Thymus (tissue), 11 donors: ENCODE results near the gene ARL10. TPM values are rescaled to one million over a fixed set of nuclear protein-coding genes. Genes with fewer than 3 reads are reported as not detected.

Source experiments
- DNase-seq, 9 donors: peaks; one replicate each; pipeline ENCODE4 v3.0.0-alpha.2; 2013; ENCODE audit warnings: low spot score in 9 of 9, low read depth in 6 of 9, missing footprints in 1 of 9
- H3K27ac ChIP-seq, 2 donors: one replicate each; pipeline ENCODE4 v1.5.1; 2013; ENCODE audit warnings: control low read depth in 1 of 2, low read depth in 1 of 2, low read length in 1 of 2, mild to moderate bottlenecking in 1 of 2, moderate library complexity in 1 of 2
- H3K27me3 ChIP-seq, 2 donors: one replicate each; pipeline ENCODE4 v1.5.1; 2013; ENCODE audit warnings: low read length in 1 of 2; ENCODE audit not compliant: control insufficient read depth in 2 of 2, insufficient read depth in 1 of 2
- H3K36me3 ChIP-seq, 2 donors: one replicate each; pipeline ENCODE4 v1.5.1; 2013; ENCODE audit warnings: low read length in 1 of 2, mild to moderate bottlenecking in 1 of 2, moderate library complexity in 1 of 2; ENCODE audit not compliant: control insufficient read depth in 2 of 2, insufficient read depth in 2 of 2
- H3K4me1 ChIP-seq, 2 donors: one replicate each; pipeline ENCODE4 v1.5.1; 2013; ENCODE audit warnings: low read length in 2 of 2; ENCODE audit not compliant: control insufficient read depth in 2 of 2, insufficient read depth in 2 of 2
- H3K4me3 ChIP-seq, 2 donors: one replicate each; pipeline ENCODE4 v1.5.1; 2013; ENCODE audit warnings: low read length in 2 of 2, control low read depth in 1 of 2, mild to moderate bottlenecking in 1 of 2
- H3K9me3 ChIP-seq, 2 donors: one replicate each; pipeline ENCODE4 v1.5.1; 2013; ENCODE audit warnings: low read length in 1 of 2, mild to moderate bottlenecking in 1 of 2; ENCODE audit not compliant: control insufficient read depth in 2 of 2, insufficient read depth in 1 of 2
- WGBS: extraction: QIAGEN DNeasy Blood & Tissue Kit; methylation state at CpG from one replicate; pipeline ENCODE4 v1.1.7; 2013; 5-methylcytosine and 5-hydroxymethylcytosine counted together
- polyA plus RNA-seq: library from polyadenylated mRNA; stranded (reverse); fragments of 200-250 nt; gene quantifications from one replicate; pipeline ENCODE4 v1.2.3, GENCODE V29; 2013
- total RNA-seq: library from RNA; stranded (reverse); fragments of 120-200 nt; gene quantifications from one replicate; pipeline ENCODE4 v1.2.4, GENCODE V29; 2013
- donor health status: healthy.

The ARL10 gene
- total and polyA plus RNA-seq, 2 donors: 1.8 to 3.3 TPM

GRCh38 chr5:176341325-176342157 is 23.7 kb upstream of the ARL10 start:
- Histone ChIP-seq H3K27ac (no peak overlapping the region), H3K9me3 (no peaks in the 10 kb centered on the region), H3K4me3 (no peak overlapping the region), H3K27me3 (no peaks in the 10 kb centered on the region), H3K36me3 (peaks cover 17 to 25% of the 10 kb centered on the region in 2 donors), H3K4me1 (no peaks in the 10 kb centered on the region)
- DNase-seq: no peak
- WGBS: 94% methylated on average over 2 of the region's 2 CpGs

GRCh38 chr5:176342158-176342483 is 23.2 kb upstream of the ARL10 start:
- Histone ChIP-seq H3K4me3 (no peak overlapping the region), H3K36me3 (peaks cover 23% of the 10 kb centered on the region in 2 donors), H3K27me3 (no peaks in the 10 kb centered on the region), H3K9me3 (no peaks in the 10 kb centered on the region), H3K4me1 (no peaks in the 10 kb centered on the region), H3K27ac (no peak overlapping the region)
- 96% methylated on average over 1 of the region's 1 CpG for WGBS
- DNase-seq: no peak

- no peak overlapping the region for H3K27ac ChIP-seq
- DNase-seq: no peak
- H3K36me3 ChIP-seq: peaks cover 25 to 30% of the 10 kb centered on the region in 2 donors
- no peak overlapping the region for H3K4me3 ChIP-seq
- WGBS: 94% methylated on average over 2 of the region's 2 CpGs
- H3K9me3 ChIP-seq: no peaks in the 10 kb centered on the region
- H3K4me1 ChIP-seq: no peaks in the 10 kb centered on the region
- no peaks in the 10 kb centered on the region for H3K27me3 ChIP-seq
These were observed 22.4 kb upstream of the ARL10 start for GRCh38 chr5:176342766-176343458.

- Histone ChIP-seq H3K4me3 (no peak overlapping the region), H3K9me3 (no peaks in the 10 kb centered on the region), H3K27me3 (no peaks in the 10 kb centered on the region), H3K27ac (no peak overlapping the region), H3K4me1 (no peaks in the 10 kb centered on the region), H3K36me3 (peaks cover 82 to 93% of the 10 kb centered on the region in 2 donors)
- DNase-seq: no peak
- WGBS: 96% methylated on average over 8 of the region's 8 CpGs
These were observed 14.9 kb upstream of the ARL10 start for GRCh38 chr5:176350416-176350815.

GRCh38 chr5:176352116-176352878 is 13.0 kb upstream of the ARL10 start:
- Histone ChIP-seq H3K27me3 (no peaks in the 10 kb centered on the region), H3K9me3 (no peaks in the 10 kb centered on the region), H3K36me3 (peaks cover 89 to 94% of the 10 kb centered on the region in 2 donors), H3K4me1 (no peaks in the 10 kb centered on the region), H3K4me3 (no peak overlapping the region), H3K27ac (no peak overlapping the region)
- DNase-seq: no peak
- WGBS: 96% methylated on average over 5 of the region's 5 CpGs

- DNase-seq: no peak
- no peak overlapping the region for H3K27ac ChIP-seq
- no peak overlapping the region for H3K4me3 ChIP-seq
- no peaks in the 10 kb centered on the region for H3K27me3 ChIP-seq
- peaks cover 79 to 91% of the 10 kb centered on the region in 2 donors for H3K36me3 ChIP-seq
- WGBS: 96% methylated on average over 4 of the region's 4 CpGs
- no peaks in the 10 kb centered on the region for H3K4me1 ChIP-seq
- no peaks in the 10 kb centered on the region for H3K9me3 ChIP-seq
These were observed 11.8 kb upstream of the ARL10 start for GRCh38 chr5:176353533-176353932.

- WGBS: 98% methylated on average over 16 of the region's 16 CpGs
- Histone ChIP-seq H3K27me3 (no peaks in the 10 kb centered on the region), H3K4me1 (peaks cover 2 to 5% of the 10 kb centered on the region in 2 donors), H3K9me3 (no peaks in the 10 kb centered on the region), H3K27ac (no peak overlapping the region), H3K4me3 (no peak overlapping the region), H3K36me3 (peaks cover 65 to 77% of the 10 kb centered on the region in 2 donors)
- no peak for DNase-seq
These were observed 9.7 kb upstream of the ARL10 start for GRCh38 chr5:176355400-176356178.

- Histone ChIP-seq H3K4me3 (no peak overlapping the region), H3K27ac (no peak overlapping the region), H3K4me1 (peaks cover 2 to 8% of the 10 kb centered on the region in 2 donors), H3K9me3 (no peaks in the 10 kb centered on the region), H3K36me3 (peaks cover 60 to 74% of the 10 kb centered on the region in 2 donors), H3K27me3 (no peaks in the 10 kb centered on the region)
- WGBS: 96% methylated on average over 3 of the region's 3 CpGs
- no peak for DNase-seq
These were observed 9.1 kb upstream of the ARL10 start for GRCh38 chr5:176356179-176356566.
